GM23338 (cell line): ENCODE data around the gene ME1. TPM values are rescaled to one million over a fixed set of nuclear protein-coding genes. Genes with fewer than 3 reads are reported as not detected.

ENCODE experiments used
- ATAC-seq: fragments of 200-7000 bp; cut with Tn5 transposase; 3 replicates; pipeline ENCODE4 v1.9.1; 2020
- DNase-seq: peaks from one replicate; pipeline ENCODE4 v3.0.0-alpha.2; 2015; ENCODE audit warnings: low spot score
- H2AFZ ChIP-seq: fragments of 200-600 bp; sonication (generic); 2 replicates; pipeline ENCODE4 v1.8.0; 2016; ENCODE audit warnings: antibody characterized with exemption, mild to moderate bottlenecking, moderate library complexity
- H3F3A ChIP-seq: fragments of 200-600 bp; sonication (generic); replicated peaks from 2 replicates; pipeline ENCODE4 v1.8.0; 2017; ENCODE audit warnings: antibody characterized with exemption, mixed run types, low read depth
- H3K27ac ChIP-seq: fragments of 200-600 bp; sonication (generic); 2 replicates; pipeline ENCODE4 v1.6.1; 2016; ENCODE audit warnings: low read depth
- H3K27me3 ChIP-seq: fragments of 200-600 bp; sonication (generic); 2 replicates; pipeline ENCODE4 v1.8.0; 2016; ENCODE audit warnings: mild to moderate bottlenecking, mixed run types, moderate library complexity; ENCODE audit not compliant: insufficient read depth
- H3K36me3 ChIP-seq: fragments of 200-600 bp; sonication (generic); 2 replicates; pipeline ENCODE4 v1.8.0; 2016; ENCODE audit warnings: mild to moderate bottlenecking; ENCODE audit not compliant: insufficient read depth
- H3K4me1 ChIP-seq: fragments of 200-600 bp; sonication (generic); 2 replicates; pipeline ENCODE4 v1.8.0; 2016; ENCODE audit warnings: mild to moderate bottlenecking, moderate library complexity; ENCODE audit not compliant: insufficient read depth
- H3K4me2 ChIP-seq: fragments of 200-600 bp; sonication (generic); 2 replicates; pipeline ENCODE4 v1.7.1; 2017; ENCODE audit warnings: mixed run types
- H3K4me3 ChIP-seq: fragments of 200-600 bp; sonication (generic); 2 replicates; pipeline ENCODE4 v1.6.1; 2016; ENCODE audit warnings: mixed run types
- H3K79me2 ChIP-seq: fragments of 200-600 bp; sonication (generic); replicated peaks from 2 replicates; pipeline ENCODE4 v1.8.0; 2017; ENCODE audit warnings: mild to moderate bottlenecking; ENCODE audit not compliant: insufficient read depth
- H3K9me2 ChIP-seq: fragments of 200-600 bp; sonication (generic); 2 replicates; pipeline ENCODE4 v1.8.0; 2017; ENCODE audit not compliant: insufficient read depth
- H4K20me1 ChIP-seq: fragments of 200-600 bp; sonication (generic); replicated peaks from 2 replicates; pipeline ENCODE4 v1.8.0; 2017; ENCODE audit warnings: mild to moderate bottlenecking; ENCODE audit not compliant: insufficient read depth
- H3K27ac Mint-ChIP-seq: 2 replicates; pipeline ENCODE4 v1.8.0; 2020; ENCODE audit warnings: inconsistent platforms, mild to moderate bottlenecking, moderate library complexity, mixed read lengths
- H3K27me3 Mint-ChIP-seq: 3 replicates; pipeline ENCODE4 v1.8.0; 2022; ENCODE audit warnings: low read depth, mild to moderate bottlenecking, moderate library complexity, mixed read lengths, inconsistent platforms; ENCODE audit not compliant: insufficient read depth, poor library complexity
- H3K36me3 Mint-ChIP-seq: 3 replicates; pipeline ENCODE4 v1.8.0; 2021; ENCODE audit warnings: low read depth, mild to moderate bottlenecking, inconsistent platforms, moderate library complexity, mixed read lengths
- H3K4me1 Mint-ChIP-seq: 3 replicates; pipeline ENCODE4 v1.8.0; 2020; ENCODE audit warnings: mild to moderate bottlenecking, inconsistent platforms, mixed read lengths
- H3K4me3 Mint-ChIP-seq: 3 replicates; pipeline ENCODE4 v1.8.0; 2021; ENCODE audit warnings: moderate library complexity, mild to moderate bottlenecking, inconsistent platforms, mixed read lengths
- H3K9me3 Mint-ChIP-seq: 3 replicates; pipeline ENCODE4 v1.8.0; 2020; ENCODE audit warnings: moderate library complexity, mild to moderate bottlenecking, inconsistent platforms, mixed read lengths
- EZH2phosphoT487 ChIP-seq: fragments of 200-600 bp; sonication (generic); IDR thresholded peaks from one replicate; pipeline ENCODE4 v1.8.1; 2018; ENCODE audit warnings: antibody characterized with exemption; ENCODE audit not compliant: unreplicated experiment
- JUNB ChIP-seq: IDR thresholded peaks from one replicate; pipeline ENCODE4 v1.6.1; 2016; ENCODE audit warnings: antibody characterized with exemption; ENCODE audit not compliant: unreplicated experiment
- POLR2AphosphoS5 ChIP-seq: IDR thresholded peaks from 2 replicates; pipeline ENCODE4 v1.6.1; 2016; ENCODE audit warnings: antibody characterized with exemption, low read depth
- ZNF114 ChIP-seq: fragments of 250-450 bp; sonication (Bioruptor Pico); IDR thresholded peaks from 2 replicates; pipeline ENCODE4 v1.5.0; 2020; ENCODE audit warnings: mild to moderate bottlenecking, moderate library complexity
- ZNF331 ChIP-seq: fragments of 250-450 bp; sonication (Bioruptor Pico); IDR thresholded peaks from 2 replicates; pipeline ENCODE4 v1.5.0; 2020; ENCODE audit warnings: low read depth, mild to moderate bottlenecking, moderate library complexity
- ZNF462 ChIP-seq: fragments of 250-450 bp; sonication (Bioruptor Pico); IDR thresholded peaks from 2 replicates; pipeline ENCODE4 v1.5.0; 2020; ENCODE audit warnings: mild to moderate bottlenecking, moderate library complexity
- polyA plus RNA-seq: library from polyadenylated mRNA; unstranded; fragments of >200 nt; fragmentation: Nextera tagmentation; extraction: Ambion mirVana; gene quantifications from 2 replicates; pipeline ENCODE4 v1.2.1, GENCODE V29; 2016
- total RNA-seq: library from RNA; depleted of rRNA; stranded (reverse); fragments of >200 nt; shearing (Covaris generic); gene quantifications from 2 replicates; pipeline ENCODE4 v1.2.3, GENCODE V29; 2014
- TF ChIP-seq, protein P1 (sequence below), 2 experiments: fragments of 200-600 bp in 1 of 2; sonication (generic) in 1 of 2; conservative IDR thresholded peaks; 2 replicates each; pipeline versions ENCODE4 v1.5.1 to v1.6.1; 2016 to 2017; ENCODE audit warnings: antibody characterized with exemption in 2 of 2, low read depth in 2 of 2, mild to moderate bottlenecking in 2 of 2, moderate library complexity in 1 of 2

The ME1 gene
- total and polyA plus RNA-seq, 2 experiments from 2014 or later, result 6.4 to 8.0 TPM

GRCh38 chr6:83220121-83220520 is 210.7 kb downstream of the ME1 start:
- Histone ChIP-seq H3K4me2 (no peak overlapping the region), H3F3A (no peaks in the 10 kb centered on the region), H3K27ac (no peak overlapping the region), H2AFZ (no peak overlapping the region), H3K4me1 (no peaks in the 10 kb centered on the region), H4K20me1 (no peaks in the 10 kb centered on the region), H3K9me2 (no peaks in the 10 kb centered on the region), H3K36me3 (no peaks in the 10 kb centered on the region), H3K79me2 (no peaks in the 10 kb centered on the region), H3K4me3 (no peak overlapping the region), H3K27me3 (no peaks in the 10 kb centered on the region)
- no peak for TF ChIP-seq EZH2phosphoT487
- TF ChIP-seq ZNF331, result no peak
- TF ChIP-seq, protein P1, sequence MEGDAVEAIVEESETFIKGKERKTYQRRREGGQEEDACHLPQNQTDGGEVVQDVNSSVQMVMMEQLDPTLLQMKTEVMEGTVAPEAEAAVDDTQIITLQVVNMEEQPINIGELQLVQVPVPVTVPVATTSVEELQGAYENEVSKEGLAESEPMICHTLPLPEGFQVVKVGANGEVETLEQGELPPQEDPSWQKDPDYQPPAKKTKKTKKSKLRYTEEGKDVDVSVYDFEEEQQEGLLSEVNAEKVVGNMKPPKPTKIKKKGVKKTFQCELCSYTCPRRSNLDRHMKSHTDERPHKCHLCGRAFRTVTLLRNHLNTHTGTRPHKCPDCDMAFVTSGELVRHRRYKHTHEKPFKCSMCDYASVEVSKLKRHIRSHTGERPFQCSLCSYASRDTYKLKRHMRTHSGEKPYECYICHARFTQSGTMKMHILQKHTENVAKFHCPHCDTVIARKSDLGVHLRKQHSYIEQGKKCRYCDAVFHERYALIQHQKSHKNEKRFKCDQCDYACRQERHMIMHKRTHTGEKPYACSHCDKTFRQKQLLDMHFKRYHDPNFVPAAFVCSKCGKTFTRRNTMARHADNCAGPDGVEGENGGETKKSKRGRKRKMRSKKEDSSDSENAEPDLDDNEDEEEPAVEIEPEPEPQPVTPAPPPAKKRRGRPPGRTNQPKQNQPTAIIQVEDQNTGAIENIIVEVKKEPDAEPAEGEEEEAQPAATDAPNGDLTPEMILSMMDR (conservative IDR thresholded peaks at IDR 0.05; ENCODE audit: low read depth in 2 of 2), result no peak
- no peak for TF ChIP-seq JUNB
- TF ChIP-seq POLR2AphosphoS5, result no peak
- no peak for TF ChIP-seq ZNF114 (CRISPR knock-in tag)
- H3K4me3 Mint-ChIP-seq, result no peak overlapping the region
- H3K27me3 Mint-ChIP-seq, result peaks cover 2% of the 10 kb centered on the region
- DNase-seq (no peak), ATAC-seq (no peak)
- H3K9me3 Mint-ChIP-seq, result no peaks in the 10 kb centered on the region
- H3K4me1 Mint-ChIP-seq, result no peaks in the 10 kb centered on the region
- no peak overlapping the region for H3K27ac Mint-ChIP-seq
- no peaks in the 10 kb centered on the region for H3K36me3 Mint-ChIP-seq

DNA sequence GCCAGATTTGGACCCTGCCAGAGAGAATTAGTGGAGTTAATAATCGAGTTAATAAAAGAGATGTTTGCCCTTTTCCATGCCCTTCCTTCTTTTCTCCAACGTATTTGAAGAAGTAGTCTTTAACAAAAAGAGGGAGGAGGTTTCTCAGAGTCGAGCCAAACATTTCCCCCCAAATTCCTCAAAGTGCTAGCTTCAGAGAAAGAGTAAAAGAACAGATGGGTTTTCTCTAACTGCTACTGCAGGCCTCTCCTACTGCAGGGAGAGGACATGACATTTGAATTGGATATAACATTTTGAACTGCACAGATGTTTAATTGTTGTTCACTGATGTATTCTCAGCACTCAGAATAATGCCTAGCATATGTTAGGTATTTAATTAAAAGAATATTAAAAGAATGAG is 212.2 kb downstream of the ME1 start:
- H3K27ac ChIP-seq, result no peak overlapping the region
- H3K27ac Mint-ChIP-seq, result no peak overlapping the region

More for the DNA sequence above, 212.2 kb downstream of the ME1 start:
- H3K9me3 Mint-ChIP-seq, result no peaks in the 10 kb centered on the region
- H2AFZ ChIP-seq, result no peak overlapping the region
- DNase-seq, result no peak
- ATAC-seq, result no peak
- no peaks in the 10 kb centered on the region for H3K9me2 ChIP-seq
- no peaks in the 10 kb centered on the region for H3F3A ChIP-seq
- no peak overlapping the region for H3K4me3 ChIP-seq
- no peaks in the 10 kb centered on the region for H4K20me1 ChIP-seq
- H3K27me3 Mint-ChIP-seq, result peaks cover 2% of the 10 kb centered on the region
- no peaks in the 10 kb centered on the region for H3K4me1 ChIP-seq
- TF ChIP-seq ZNF462 (CRISPR knock-in tag) (no peak), EZH2phosphoT487 (no peak)
- no peaks in the 10 kb centered on the region for H3K79me2 ChIP-seq
- H3K27me3 ChIP-seq, result no peaks in the 10 kb centered on the region
- no peak overlapping the region for H3K4me3 Mint-ChIP-seq
- H3K36me3 ChIP-seq, result no peaks in the 10 kb centered on the region
- H3K4me1 Mint-ChIP-seq, result no peaks in the 10 kb centered on the region
- H3K4me2 ChIP-seq, result no peak overlapping the region
- no peaks in the 10 kb centered on the region for H3K36me3 Mint-ChIP-seq
